ENCODE results near the gene AK2.
"Not testable (repeated sequence)": the region's sequence is repeated elsewhere in the genome, so short reads cannot be mapped to it uniquely, and the experiment has no call there.

AK2 gene

GRCh38 chr1:32978854-32979253 is 57.8 kb downstream of the AK2 start:
- Histone ChIP-seq H3K27ac (ENCODE audit: low read depth, low read length) (no peak overlapping the region), H3K36me3 (ENCODE audit: insufficient read depth, low read length) (no peaks in the 10 kb centered on the region)

DNA sequence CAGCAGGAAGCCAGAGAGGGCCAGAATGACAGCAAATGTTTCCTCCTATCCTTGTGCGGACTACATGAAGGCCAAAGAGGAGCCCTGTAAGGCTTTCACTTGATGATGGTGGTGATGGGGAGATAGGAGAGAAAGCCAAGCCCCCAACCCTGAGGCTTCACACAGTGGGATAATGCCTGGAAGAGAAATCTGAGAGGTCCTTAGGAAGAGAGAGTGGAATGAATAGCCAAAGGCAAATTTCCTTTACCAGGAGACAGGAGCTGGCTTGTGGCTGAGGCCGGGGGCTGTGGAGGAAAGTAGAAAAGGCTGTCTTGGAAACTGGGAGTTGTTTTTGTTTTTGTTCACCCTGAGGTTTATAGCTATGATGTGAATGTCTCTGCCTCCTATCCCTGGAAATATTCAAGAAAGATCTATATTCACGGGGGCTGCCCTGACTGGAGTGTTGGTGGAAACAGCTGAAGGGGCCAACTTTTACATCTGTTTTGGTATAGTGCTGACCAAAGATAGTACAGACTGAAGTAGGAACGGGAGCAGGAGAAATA is 59.1 kb downstream of the AK2 start:
- no peaks in the 10 kb centered on the region for H3K9me3 ChIP-seq (ENCODE audit: low read length)
- no peaks in the 10 kb centered on the region for H3K36me3 ChIP-seq (ENCODE audit: insufficient read depth, low read length)
- H3K9ac ChIP-seq (ENCODE audit: low read length) = no peak overlapping the region
- no peak overlapping the region for H3K27ac ChIP-seq (ENCODE audit: low read depth, low read length)
- H3K4me1 ChIP-seq (ENCODE audit: insufficient read depth, low read length) = peaks cover 7% of the 10 kb centered on the region
- H3K27me3 ChIP-seq (ENCODE audit: control insufficient read depth in 1 of 2, insufficient read depth in 2 of 2, low read length in 2 of 2) = no peaks in the 10 kb centered on the region
- H3K4me3 ChIP-seq (ENCODE audit: low read depth in 1 of 2, low read length in 2 of 2) = no peak overlapping the region

More at GRCh38 chr1:32978854-32979253, 57.8 kb downstream of the AK2 start:
- no peaks in the 10 kb centered on the region for H3K27me3 ChIP-seq (ENCODE audit: control insufficient read depth in 1 of 2, insufficient read depth in 2 of 2, low read length in 2 of 2)
- H3K9ac ChIP-seq (ENCODE audit: low read length) = no peak overlapping the region
- H3K4me1 ChIP-seq (ENCODE audit: insufficient read depth, low read length) = peaks cover 7% of the 10 kb centered on the region
- H3K9me3 ChIP-seq (ENCODE audit: low read length) = no peaks in the 10 kb centered on the region
- H3K4me3 ChIP-seq (ENCODE audit: low read depth in 1 of 2, low read length in 2 of 2) = no peak overlapping the region

GRCh38 chr1:32975055-32975454 is 61.6 kb downstream of the AK2 start:
- not testable (repeated sequence) for H3K27me3 ChIP-seq (ENCODE audit: control insufficient read depth in 1 of 2, insufficient read depth in 2 of 2, low read length in 2 of 2); H3K27ac ChIP-seq (ENCODE audit: low read depth, low read length)

GRCh38 chr1:32973458-32973857 is 63.2 kb downstream of the AK2 start:
- not testable (repeated sequence) for H3K9me3 ChIP-seq (ENCODE audit: low read length); H3K9ac ChIP-seq (ENCODE audit: low read length); H3K36me3 ChIP-seq (ENCODE audit: insufficient read depth, low read length); H3K4me3 ChIP-seq (ENCODE audit: low read depth in 1 of 2, low read length in 2 of 2); H3K27ac ChIP-seq (ENCODE audit: low read depth, low read length); H3K27me3 ChIP-seq (ENCODE audit: control insufficient read depth in 1 of 2, insufficient read depth in 2 of 2, low read length in 2 of 2); H3K4me1 ChIP-seq (ENCODE audit: insufficient read depth, low read length)

More at GRCh38 chr1:32975055-32975454, 61.6 kb downstream of the AK2 start:
- H3K9ac ChIP-seq (ENCODE audit: low read length); H3K4me3 ChIP-seq (ENCODE audit: low read depth in 1 of 2, low read length in 2 of 2); H3K9me3 ChIP-seq (ENCODE audit: low read length); H3K4me1 ChIP-seq (ENCODE audit: insufficient read depth, low read length); H3K36me3 ChIP-seq (ENCODE audit: insufficient read depth, low read length): not testable (repeated sequence)

- no peaks in the 10 kb centered on the region for H3K9me3 ChIP-seq (ENCODE audit: low read length)
- no peak overlapping the region for H3K27ac ChIP-seq (ENCODE audit: low read depth, low read length)
- peak overlapping the region; percentile 56 to 65 for H3K4me3 ChIP-seq (ENCODE audit: low read depth in 1 of 2, low read length in 2 of 2)
- no peaks in the 10 kb centered on the region for H3K4me1 ChIP-seq (ENCODE audit: insufficient read depth, low read length)
- no peaks in the 10 kb centered on the region for H3K27me3 ChIP-seq (ENCODE audit: control insufficient read depth in 1 of 2, insufficient read depth in 2 of 2, low read length in 2 of 2)
- peak overlapping the region; percentile 11 for H3K9ac ChIP-seq (ENCODE audit: low read length)
- no peaks in the 10 kb centered on the region for H3K36me3 ChIP-seq (ENCODE audit: insufficient read depth, low read length)
Measured at GRCh38 chr1:32972814-32973428, 63.8 kb downstream of the AK2 start.

DNA sequence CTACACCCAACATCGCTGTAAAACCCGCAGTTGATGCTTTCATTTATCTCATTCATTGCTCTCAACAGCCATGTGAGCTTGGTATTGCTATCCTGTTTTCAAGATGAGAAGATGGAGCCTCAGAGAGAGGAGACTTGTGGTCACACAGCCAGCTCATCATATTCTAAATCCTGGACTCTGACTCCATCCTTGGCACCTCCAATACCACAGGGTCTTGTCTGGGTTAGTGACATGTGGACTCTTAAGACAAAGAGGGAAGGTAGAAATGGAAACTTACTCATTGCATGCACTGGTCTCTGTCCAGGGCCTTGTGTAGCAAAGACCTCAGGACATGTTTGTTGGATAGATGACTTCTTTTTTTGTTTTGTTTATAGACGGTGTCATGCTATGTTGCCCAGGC is 65.1 kb downstream of the AK2 start:
- Histone ChIP-seq H3K9me3 (ENCODE audit: low read length) (no peaks in the 10 kb centered on the region), H3K27ac (ENCODE audit: low read depth, low read length) (no peak overlapping the region), H3K36me3 (ENCODE audit: insufficient read depth, low read length) (no peaks in the 10 kb centered on the region), H3K4me3 (ENCODE audit: low read depth in 1 of 2, low read length in 2 of 2) (no peak overlapping the region), H3K4me1 (ENCODE audit: insufficient read depth, low read length) (no peaks in the 10 kb centered on the region), H3K27me3 (ENCODE audit: control insufficient read depth in 1 of 2, insufficient read depth in 2 of 2, low read length in 2 of 2) (no peaks in the 10 kb centered on the region), H3K9ac (ENCODE audit: low read length) (no peak overlapping the region)

DNA sequence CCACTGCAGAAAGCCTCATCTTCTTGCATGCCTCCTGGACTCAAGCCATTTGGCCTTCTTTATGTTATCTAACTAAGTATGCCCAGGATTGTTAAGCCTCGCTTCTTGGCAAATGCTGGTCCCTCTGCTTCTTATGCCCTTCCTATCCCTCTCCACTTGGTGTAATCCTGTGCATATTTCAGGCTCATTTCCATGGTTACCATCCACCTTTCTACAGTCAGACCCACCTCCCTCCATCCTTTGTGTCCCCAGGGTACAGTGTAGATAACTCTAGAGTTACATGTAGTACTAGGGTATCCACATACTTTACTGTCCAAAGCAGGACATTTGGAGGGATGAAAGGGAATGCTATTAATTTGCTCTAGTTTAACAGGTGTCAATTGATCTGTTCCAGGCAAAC is 65.5 kb downstream of the AK2 start:
- Histone ChIP-seq H3K4me1 (ENCODE audit: insufficient read depth, low read length) (no peaks in the 10 kb centered on the region), H3K9me3 (ENCODE audit: low read length) (no peaks in the 10 kb centered on the region), H3K4me3 (ENCODE audit: low read depth in 1 of 2, low read length in 2 of 2) (no peak overlapping the region), H3K9ac (ENCODE audit: low read length) (no peak overlapping the region), H3K27ac (ENCODE audit: low read depth, low read length) (no peak overlapping the region), H3K36me3 (ENCODE audit: insufficient read depth, low read length) (no peaks in the 10 kb centered on the region), H3K27me3 (ENCODE audit: control insufficient read depth in 1 of 2, insufficient read depth in 2 of 2, low read length in 2 of 2) (no peaks in the 10 kb centered on the region)

DNA sequence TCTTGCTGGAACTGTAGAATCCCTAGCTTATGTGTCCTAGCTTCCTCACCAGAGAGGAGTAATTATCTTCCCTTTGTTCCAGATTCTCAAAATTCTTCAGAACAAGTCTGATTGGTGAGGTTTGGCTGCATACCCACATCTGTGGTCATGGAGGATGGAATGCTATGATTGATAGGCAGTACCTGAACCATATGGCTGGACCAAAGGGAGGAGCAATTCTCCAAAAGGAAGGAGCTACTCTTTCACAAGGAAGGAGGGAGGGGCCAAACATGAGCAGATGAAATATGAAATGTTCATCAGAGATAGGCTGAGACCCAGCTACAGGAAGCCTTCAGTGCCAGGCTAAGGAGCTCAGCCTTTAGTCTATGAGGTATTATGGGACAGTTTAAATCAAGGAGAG is 67.1 kb downstream of the AK2 start:
- H3K4me3 ChIP-seq (ENCODE audit: low read depth in 1 of 2, low read length in 2 of 2) = no peak overlapping the region
- H3K27me3 ChIP-seq (ENCODE audit: control insufficient read depth in 1 of 2, insufficient read depth in 2 of 2, low read length in 2 of 2) = no peaks in the 10 kb centered on the region
- H3K9ac ChIP-seq (ENCODE audit: low read length) = no peak overlapping the region
- H3K36me3 ChIP-seq (ENCODE audit: insufficient read depth, low read length) = no peaks in the 10 kb centered on the region
- no peaks in the 10 kb centered on the region for H3K9me3 ChIP-seq (ENCODE audit: low read length)
- H3K4me1 ChIP-seq (ENCODE audit: insufficient read depth, low read length) = peaks cover 4% of the 10 kb centered on the region
- H3K27ac ChIP-seq (ENCODE audit: low read depth, low read length) = no peak overlapping the region

DNA sequence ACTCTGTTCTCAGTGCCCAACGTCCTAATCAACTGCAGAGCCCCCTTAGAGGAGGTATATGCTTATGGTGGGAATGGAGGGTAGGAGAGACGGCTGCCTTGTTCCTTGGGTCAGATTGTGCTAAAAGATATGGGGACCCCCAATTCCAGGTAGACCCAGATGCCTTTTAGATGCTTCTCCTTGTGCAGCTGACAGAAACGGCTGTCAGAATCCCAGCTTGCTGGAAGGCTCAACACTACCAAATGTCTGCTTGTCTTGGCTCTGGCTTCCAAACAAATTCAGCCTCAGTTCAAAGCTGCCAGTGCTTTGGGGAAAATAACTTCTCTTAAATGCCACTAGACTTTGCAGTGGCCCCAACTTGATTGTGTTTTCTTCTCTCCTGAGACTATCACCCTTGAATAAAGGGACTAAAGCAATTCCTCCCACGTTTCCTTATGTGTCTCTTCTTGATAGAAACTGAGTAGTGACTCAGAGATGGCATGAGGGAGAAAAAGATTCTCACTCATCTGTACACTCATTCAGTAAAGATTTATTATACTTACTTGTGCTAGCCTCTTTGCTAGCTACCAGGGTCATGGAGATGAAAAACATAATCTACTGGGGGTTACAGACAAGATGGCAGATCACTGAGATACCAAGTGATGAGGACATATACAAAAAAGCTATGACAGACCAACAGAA is 68.7 kb downstream of the AK2 start:
- H3K36me3 ChIP-seq (ENCODE audit: insufficient read depth, low read length) = no peaks in the 10 kb centered on the region
- no peak overlapping the region for H3K27ac ChIP-seq (ENCODE audit: low read depth, low read length)
- no peaks in the 10 kb centered on the region for H3K9me3 ChIP-seq (ENCODE audit: low read length)
- H3K9ac ChIP-seq (ENCODE audit: low read length) = no peak overlapping the region
- H3K27me3 ChIP-seq (ENCODE audit: control insufficient read depth in 1 of 2, insufficient read depth in 2 of 2, low read length in 2 of 2) = no peaks in the 10 kb centered on the region
- peaks cover 7% of the 10 kb centered on the region for H3K4me1 ChIP-seq (ENCODE audit: insufficient read depth, low read length)
- H3K4me3 ChIP-seq (ENCODE audit: low read depth in 1 of 2, low read length in 2 of 2) = no peak overlapping the region

DNA sequence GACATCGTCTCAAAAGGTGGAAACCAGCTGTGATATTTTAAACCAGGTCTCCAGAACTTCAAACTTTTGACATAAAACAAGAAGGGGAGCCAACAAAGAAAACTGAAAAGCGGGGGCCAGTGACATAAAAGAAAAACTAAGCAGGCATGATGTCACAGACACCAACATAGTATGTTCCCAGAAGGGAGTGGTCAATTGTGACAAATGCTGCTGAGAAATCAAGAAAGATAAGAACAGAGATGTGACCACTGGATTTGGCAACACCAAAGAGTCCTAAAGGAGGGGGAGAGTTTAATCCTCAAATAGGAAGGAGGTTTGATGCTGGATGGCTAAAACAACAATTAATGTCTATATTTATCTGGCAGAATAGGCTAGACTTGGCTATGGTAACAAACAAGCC is 69.8 kb downstream of the AK2 start:
- H3K9me3 ChIP-seq (ENCODE audit: low read length) = no peaks in the 10 kb centered on the region
- H3K9ac ChIP-seq (ENCODE audit: low read length) = no peak overlapping the region
- no peak overlapping the region for H3K27ac ChIP-seq (ENCODE audit: low read depth, low read length)
- no peaks in the 10 kb centered on the region for H3K36me3 ChIP-seq (ENCODE audit: insufficient read depth, low read length)
- H3K27me3 ChIP-seq (ENCODE audit: control insufficient read depth in 1 of 2, insufficient read depth in 2 of 2, low read length in 2 of 2) = no peaks in the 10 kb centered on the region
- H3K4me3 ChIP-seq (ENCODE audit: low read depth in 1 of 2, low read length in 2 of 2) = no peak overlapping the region
- peaks cover 17% of the 10 kb centered on the region for H3K4me1 ChIP-seq (ENCODE audit: insufficient read depth, low read length)

DNA sequence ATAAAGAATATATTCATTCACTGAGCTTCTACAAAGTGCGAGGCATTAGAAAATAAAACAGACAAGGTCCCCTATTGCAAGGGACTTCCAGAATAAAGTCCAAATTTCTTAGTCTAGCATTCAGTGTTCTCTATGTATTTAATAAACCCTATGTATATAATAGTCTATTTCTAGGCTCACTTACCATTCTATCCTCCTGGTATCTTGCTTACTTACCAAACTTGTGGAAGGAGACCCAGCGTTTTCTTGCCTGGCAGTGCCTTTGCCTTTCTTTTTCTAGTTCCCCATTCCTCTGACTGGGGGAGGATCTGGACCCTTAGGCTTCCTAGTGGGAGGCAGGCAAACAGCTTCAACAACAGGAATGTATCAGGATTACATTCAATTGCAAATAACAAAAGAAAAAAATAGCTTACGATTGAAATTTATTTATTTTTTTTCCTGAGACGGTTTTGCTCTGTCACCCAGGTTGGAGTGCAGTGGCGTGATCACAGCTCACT is 71.4 kb downstream of the AK2 start:
- Histone ChIP-seq H3K27me3 (ENCODE audit: control insufficient read depth in 1 of 2, insufficient read depth in 2 of 2, low read length in 2 of 2) (no peaks in the 10 kb centered on the region), H3K9ac (ENCODE audit: low read length) (no peak overlapping the region), H3K27ac (ENCODE audit: low read depth, low read length) (peak overlapping the region; percentile 73), H3K9me3 (ENCODE audit: low read length) (no peaks in the 10 kb centered on the region), H3K36me3 (ENCODE audit: insufficient read depth, low read length) (no peaks in the 10 kb centered on the region), H3K4me1 (ENCODE audit: insufficient read depth, low read length) (peaks cover 26% of the 10 kb centered on the region), H3K4me3 (ENCODE audit: low read depth in 1 of 2, low read length in 2 of 2) (peak overlapping the region; percentile 37 to 39)
